ENCODE data around the gene SGK1. TPM values are rescaled to one million over a fixed set of nuclear protein-coding genes. Genes with fewer than 3 reads are reported as not detected.
"Not testable (repeated sequence)": the region's sequence is repeated elsewhere in the genome, so short reads cannot be mapped to it uniquely, and the experiment has no call there.

The SGK1 gene
- total RNA-seq, 2 donors from 2014 or later, result 9.7 to 13.0 TPM

GRCh38 chr6:134195164-134195906 lies 122.6 kb downstream of the SGK1 start:
- Histone ChIP-seq H3K27me3 (ENCODE audit: control insufficient read depth, insufficient read depth, low read length, poor library complexity, severe bottlenecking) (no peaks in the 10 kb centered on the region), H3K9ac (ENCODE audit: extremely low read depth, low read length, poor library complexity, severe bottlenecking) (no peak overlapping the region), H3K4me1 (ENCODE audit: control insufficient read depth, insufficient read depth, low read length) (peaks cover 9% of the 10 kb centered on the region), H3K27ac (ENCODE audit: low read depth, low read length) (no peak overlapping the region), H3K9me3 (ENCODE audit: control insufficient read depth, low read length) (no peaks in the 10 kb centered on the region), H3K4me3 (ENCODE audit: low read length) (no peak overlapping the region), H3K36me3 (ENCODE audit: control insufficient read depth, insufficient read depth, low read length) (no peaks in the 10 kb centered on the region)
- 87 to 92% methylated on average over 3 of the region's 3 CpGs for WGBS, 2 experiments (ENCODE audit: insufficient coverage in 1 of 2, insufficient read length in 1 of 2)
- no peaks in the 10 kb centered on the region for H3K9me3 Mint-ChIP-seq
- H3K36me3 Mint-ChIP-seq (ENCODE audit: low read depth), result no peaks in the 10 kb centered on the region
- no peaks in the 10 kb centered on the region for H3K27me3 Mint-ChIP-seq (ENCODE audit: insufficient read depth)
- H3K4me3 Mint-ChIP-seq, result no peak overlapping the region
- peaks cover 32% of the 10 kb centered on the region for H3K4me1 Mint-ChIP-seq
- no peak overlapping the region for H3K27ac Mint-ChIP-seq
- TF ChIP-seq CTCF (conservative IDR thresholded peaks at IDR 0.05), result no peak
- no peak for DNase-seq

GRCh38 chr6:134193536-134194498 lies 124.1 kb downstream of the SGK1 start:
- Mint-ChIP-seq H3K9me3 (no peaks in the 10 kb centered on the region), H3K4me1 (peaks cover 24% of the 10 kb centered on the region), H3K36me3 (ENCODE audit: low read depth) (no peaks in the 10 kb centered on the region), H3K27me3 (ENCODE audit: insufficient read depth) (no peaks in the 10 kb centered on the region), H3K27ac (peak overlapping the region; percentile 65), H3K4me3 (no peak overlapping the region)
- no peak overlapping the region for H3K9ac ChIP-seq (ENCODE audit: extremely low read depth, low read length, poor library complexity, severe bottlenecking)
- no peaks in the 10 kb centered on the region for H3K9me3 ChIP-seq (ENCODE audit: control insufficient read depth, low read length)
- H3K27me3 ChIP-seq (ENCODE audit: control insufficient read depth, insufficient read depth, low read length, poor library complexity, severe bottlenecking), result no peaks in the 10 kb centered on the region
- no peak overlapping the region for H3K27ac ChIP-seq (ENCODE audit: low read depth, low read length)
- H3K4me1 ChIP-seq (ENCODE audit: control insufficient read depth, insufficient read depth, low read length), result peaks cover 9% of the 10 kb centered on the region
- WGBS, 2 experiments (ENCODE audit: insufficient coverage in 1 of 2, insufficient read length in 1 of 2), result 94 to 97% methylated on average over 3 to 6 of the region's 6 CpGs
- no peak overlapping the region for H3K4me3 ChIP-seq (ENCODE audit: low read length)
- no peak for TF ChIP-seq CTCF (conservative IDR thresholded peaks at IDR 0.05)
- DNase-seq, result no peak
- H3K36me3 ChIP-seq (ENCODE audit: control insufficient read depth, insufficient read depth, low read length), result no peaks in the 10 kb centered on the region

GRCh38 chr6:134192609-134193008 lies 125.3 kb downstream of the SGK1 start:
- H3K4me1 Mint-ChIP-seq, result peaks cover 24% of the 10 kb centered on the region
- H3K27me3 ChIP-seq (ENCODE audit: control insufficient read depth, insufficient read depth, low read length, poor library complexity, severe bottlenecking); H3K9ac ChIP-seq (ENCODE audit: extremely low read depth, low read length, poor library complexity, severe bottlenecking); DNase-seq; H3K36me3 ChIP-seq (ENCODE audit: control insufficient read depth, insufficient read depth, low read length); H3K4me1 ChIP-seq (ENCODE audit: control insufficient read depth, insufficient read depth, low read length); H3K27ac Mint-ChIP-seq; H3K9me3 Mint-ChIP-seq; H3K27me3 Mint-ChIP-seq (ENCODE audit: insufficient read depth); H3K4me3 ChIP-seq (ENCODE audit: low read length); H3K4me3 Mint-ChIP-seq; H3K27ac ChIP-seq (ENCODE audit: low read depth, low read length); H3K9me3 ChIP-seq (ENCODE audit: control insufficient read depth, low read length); H3K36me3 Mint-ChIP-seq (ENCODE audit: low read depth): not testable (repeated sequence)
- WGBS, 2 experiments (ENCODE audit: insufficient coverage in 1 of 2, insufficient read length in 1 of 2), result 72 to 74% methylated on average over 4 to 8 of the region's 8 CpGs

Data from endodermal cell (in vitro differentiated cells).